HG03095 (cell line): ENCODE data around the gene MFN2.
"Not testable (repeated sequence)": the region's sequence is repeated elsewhere in the genome, so short reads cannot be mapped to it uniquely, and the experiment has no call there.

ENCODE experiments used
- ATAC-seq: cut with Tn5 transposase; IDR thresholded peaks from one replicate; pipeline ENCODE4 v1.9.1; 2021; ENCODE audit warnings: moderate library complexity; ENCODE audit not compliant: unreplicated experiment

The MFN2 gene

GRCh38 chr1:11979851-11980675 is at the start of gene MFN2:
Gene MFN2 (plus strand): TSS chr1:11980444. CDS start chr1:11989169, 8,725 bp downstream.
- ATAC-seq = peak; percentile 86

- no peak for ATAC-seq
These were observed 49.4 kb upstream of the MFN2 start for GRCh38 chr1:11930571-11931445.

GRCh38 chr1:11931845-11932244 is 48.4 kb upstream of the MFN2 start:
- no peak for ATAC-seq

- peak; percentile 79 for ATAC-seq
These were observed 45.8 kb upstream of the MFN2 start, which contains the start of gene PLOD1 for GRCh38 chr1:11934302-11935056. Gene PLOD1 (plus strand): TSS chr1:11934717. CDS start chr1:11934780, 63 bp downstream.

- ATAC-seq = no peak
These were observed 45.2 kb upstream of the MFN2 start for GRCh38 chr1:11935057-11935412.

GRCh38 chr1:11935733-11936132 is 44.5 kb upstream of the MFN2 start:
- not testable (repeated sequence) for ATAC-seq

- no peak for ATAC-seq
These were observed 41.3 kb upstream of the MFN2 start for GRCh38 chr1:11938722-11939526.

- ATAC-seq = not testable (repeated sequence)
These were observed 40.5 kb upstream of the MFN2 start for GRCh38 chr1:11939794-11940193.

- no peak for ATAC-seq
These were observed 39.9 kb upstream of the MFN2 start for GRCh38 chr1:11940260-11940921.

- no peak for ATAC-seq
These were observed 38.0 kb upstream of the MFN2 start for GRCh38 chr1:11942280-11942679.

GRCh38 chr1:11943619-11944018 is 36.6 kb upstream of the MFN2 start:
- ATAC-seq = no peak

- ATAC-seq = no peak
These were observed 35.8 kb upstream of the MFN2 start for GRCh38 chr1:11944358-11944931.

GRCh38 chr1:11946647-11947046 is 33.6 kb upstream of the MFN2 start:
- no peak for ATAC-seq

GRCh38 chr1:11948822-11949458 is 31.3 kb upstream of the MFN2 start:
- no peak for ATAC-seq

GRCh38 chr1:11951901-11952300 is 28.3 kb upstream of the MFN2 start:
- ATAC-seq = no peak

GRCh38 chr1:11952455-11953109 is 27.7 kb upstream of the MFN2 start:
- ATAC-seq = no peak

GRCh38 chr1:11955221-11955620 is 25.0 kb upstream of the MFN2 start:
- no peak for ATAC-seq

- no peak for ATAC-seq
These were observed 22.8 kb upstream of the MFN2 start for GRCh38 chr1:11957398-11957797.
